GM19397 (cell line): Measurements from ENCODE around the gene TXNL4B.

Experiments used
- ATAC-seq: cut with Tn5 transposase; IDR thresholded peaks from one replicate; pipeline ENCODE4 v1.9.1; 2021; ENCODE audit warnings: mild to moderate bottlenecking, moderate library complexity; ENCODE audit not compliant: unreplicated experiment

TXNL4B gene

DNA sequence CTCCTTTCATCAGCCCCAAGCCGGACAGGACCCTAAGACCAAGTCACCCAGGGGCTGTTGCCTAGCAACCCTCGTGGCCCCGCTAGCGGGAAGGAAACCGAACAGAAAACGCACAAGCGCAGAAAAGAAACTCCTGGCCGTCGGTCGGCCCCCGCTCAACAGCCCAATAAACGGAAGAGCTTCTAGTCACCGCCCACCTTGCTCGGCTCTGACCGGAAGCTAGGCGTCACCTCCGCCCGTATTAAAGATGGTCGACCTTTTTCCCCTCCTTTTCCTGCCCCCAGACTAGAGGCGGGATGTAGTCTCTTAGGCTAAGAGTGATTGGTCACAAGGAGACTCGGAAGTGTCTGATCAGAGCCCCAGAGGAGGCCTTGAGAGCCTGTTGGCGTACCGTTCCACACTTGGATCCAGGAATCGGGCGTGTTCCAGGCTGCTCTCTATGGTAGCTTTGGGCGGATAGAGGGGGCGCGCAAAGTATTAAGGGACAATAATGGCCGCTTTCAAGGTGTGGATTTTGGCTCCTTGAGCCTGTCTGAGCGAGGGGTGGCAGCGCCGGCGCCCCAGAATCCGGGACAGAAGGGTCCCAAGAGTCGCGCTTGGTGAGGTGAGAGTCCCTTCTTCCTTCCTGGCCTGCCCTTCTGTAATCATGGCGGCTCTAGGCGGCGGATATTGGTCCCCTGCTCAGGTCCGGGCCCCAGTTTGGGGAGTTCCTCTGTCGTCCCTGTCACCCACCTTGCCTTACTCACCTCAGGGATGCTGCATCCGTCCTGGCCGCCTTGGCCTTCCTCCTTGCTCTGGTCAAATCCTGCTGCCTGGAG, at the start of gene TXNL4B, which contains the start of gene DHX38:
Gene TXNL4B (minus strand): TSS at position 173 of the 818 bp plus-strand sequence. CDS start 2,871 bp downstream, outside the sequence.
Gene DHX38 (plus strand): TSS at position 400 of the 818 bp plus-strand sequence. CDS start 2,311 bp downstream, outside the sequence.
- ATAC-seq: peak; percentile 96

DNA sequence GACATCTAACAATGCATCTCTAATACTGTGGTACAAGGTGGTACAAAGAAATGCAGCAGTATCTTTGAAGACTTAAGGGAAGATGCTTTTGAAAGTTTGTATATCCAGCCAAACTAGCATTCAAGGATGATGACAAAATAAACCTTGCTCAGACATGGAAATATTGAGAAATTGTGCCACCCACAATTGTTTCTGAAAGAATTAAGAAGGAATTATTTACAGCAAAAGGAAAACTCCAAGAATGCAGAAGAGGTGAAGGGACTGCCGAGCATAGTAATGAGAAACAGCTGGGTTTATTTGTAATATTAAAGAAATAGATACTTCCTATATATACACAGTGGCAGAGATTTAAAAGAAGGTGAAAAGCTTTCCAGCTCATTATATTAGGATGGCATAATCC, 49.1 kb upstream of the TXNL4B start:
- ATAC-seq: no peak

DNA sequence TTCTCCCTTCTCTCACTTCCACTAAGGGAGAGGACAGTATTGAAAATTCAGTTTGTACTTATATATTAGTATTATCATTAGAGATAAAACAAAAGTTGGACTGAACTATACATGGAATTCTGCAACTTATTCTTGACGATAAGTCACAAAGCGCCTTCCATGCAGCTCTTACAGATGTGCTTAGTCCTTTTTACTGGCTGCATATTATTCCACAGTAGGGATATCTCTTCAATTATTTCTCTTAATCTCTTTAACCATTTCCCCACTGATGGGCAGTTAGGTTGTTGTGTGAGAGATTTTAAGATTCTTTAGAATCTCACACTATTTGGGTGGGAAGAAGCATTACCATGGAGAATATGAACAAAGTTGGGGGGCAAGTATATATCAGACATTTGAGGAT, 46.5 kb upstream of the TXNL4B start:
- no peak for ATAC-seq

DNA sequence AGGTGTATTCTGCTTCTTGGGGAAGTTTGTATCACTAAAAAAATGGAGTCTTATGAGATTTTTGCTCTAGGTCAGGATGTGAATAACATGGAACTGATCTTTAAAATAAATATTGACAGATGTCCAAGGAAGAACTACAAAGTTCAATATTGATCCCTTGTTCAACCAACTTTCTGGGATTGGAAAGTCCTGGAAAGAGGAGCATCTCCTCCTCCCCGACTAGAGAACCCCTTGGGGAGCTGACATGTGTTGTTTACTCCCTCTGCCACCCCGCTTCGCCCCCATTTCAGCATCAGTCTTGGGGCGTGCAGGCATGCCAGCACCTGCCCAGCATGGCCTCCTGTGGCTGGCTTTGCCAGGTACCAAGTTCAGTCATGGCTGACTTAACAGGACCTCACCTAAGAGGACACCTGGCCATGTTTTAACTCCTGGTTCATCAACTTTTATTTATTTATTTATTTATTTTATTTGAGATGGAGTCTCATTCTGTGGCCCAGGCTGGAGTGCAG, 44.7 kb upstream of the TXNL4B start:
- no peak for ATAC-seq

DNA sequence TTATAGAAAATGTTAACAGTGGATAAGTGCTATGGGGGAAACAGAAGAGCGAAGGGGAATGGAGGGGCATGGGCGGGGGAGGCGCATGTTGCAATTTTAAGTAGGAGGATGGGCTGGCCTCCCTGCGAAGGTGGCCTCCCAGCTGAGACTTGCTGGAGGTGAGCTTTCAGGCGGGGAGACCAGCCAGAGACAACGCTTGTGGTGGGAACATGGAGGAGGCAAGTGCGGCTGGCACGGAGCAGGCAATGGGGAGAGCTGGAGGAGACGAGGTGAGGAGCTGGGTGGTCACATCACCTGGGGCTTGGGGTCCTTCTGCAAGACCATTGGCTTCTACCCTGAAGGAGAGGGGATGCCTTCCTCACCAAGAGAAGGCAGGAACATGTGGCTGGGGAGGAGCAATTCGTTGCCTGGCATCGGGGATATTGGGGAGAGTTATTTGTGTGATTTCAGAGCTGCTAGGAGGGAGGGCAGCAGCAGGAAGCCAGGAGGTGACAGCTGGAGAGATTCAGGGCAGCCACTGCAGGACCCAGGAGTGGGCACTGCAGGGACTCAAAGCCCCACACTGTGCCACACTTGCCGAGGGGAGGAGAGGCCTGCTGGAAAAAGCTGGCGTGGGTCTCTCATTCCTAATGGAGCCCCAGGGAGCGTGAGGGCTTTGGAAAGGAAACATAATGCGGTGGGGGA, 44.1 kb upstream of the TXNL4B start:
- ATAC-seq: no peak

DNA sequence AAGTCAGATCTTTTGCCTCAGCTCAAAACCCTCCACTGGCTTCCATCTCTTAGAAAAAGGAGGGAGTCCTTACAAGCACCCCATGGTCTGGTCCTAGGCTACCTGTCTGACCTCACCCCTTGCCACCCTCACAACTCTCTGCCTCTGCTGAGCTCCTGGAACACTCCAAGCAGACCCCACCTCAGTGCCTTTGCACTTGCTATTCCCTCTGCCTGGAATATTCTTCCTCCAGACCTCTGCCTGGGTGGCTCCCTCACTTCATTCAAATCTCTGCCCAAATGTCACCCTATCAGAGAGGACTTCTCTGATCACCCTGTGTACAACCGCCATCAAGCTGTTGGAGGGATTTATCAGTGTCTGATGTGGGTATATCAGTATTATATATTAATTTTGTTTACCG, 41.1 kb upstream of the TXNL4B start:
- ATAC-seq: no peak

DNA sequence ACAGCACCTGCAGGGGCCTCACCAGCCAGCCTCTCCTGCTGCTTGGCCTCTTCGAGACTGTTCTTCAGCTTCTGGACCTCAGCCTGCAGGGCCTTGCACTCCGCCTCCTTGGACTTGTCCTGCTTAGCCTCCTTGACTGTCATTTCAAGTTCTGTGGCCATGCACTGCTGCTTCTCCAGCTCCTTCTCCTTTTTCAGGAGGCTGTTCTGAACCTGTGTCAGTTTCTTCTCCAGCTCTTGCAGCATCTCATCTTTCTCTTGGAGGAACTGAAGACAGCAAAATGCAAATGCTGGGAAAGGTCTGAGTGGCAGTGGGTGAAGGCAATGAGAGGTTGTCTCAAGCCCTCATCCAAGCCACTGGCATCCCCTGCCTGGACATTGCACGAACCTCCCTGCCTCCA, 39.3 kb upstream of the TXNL4B start:
- ATAC-seq: no peak

DNA sequence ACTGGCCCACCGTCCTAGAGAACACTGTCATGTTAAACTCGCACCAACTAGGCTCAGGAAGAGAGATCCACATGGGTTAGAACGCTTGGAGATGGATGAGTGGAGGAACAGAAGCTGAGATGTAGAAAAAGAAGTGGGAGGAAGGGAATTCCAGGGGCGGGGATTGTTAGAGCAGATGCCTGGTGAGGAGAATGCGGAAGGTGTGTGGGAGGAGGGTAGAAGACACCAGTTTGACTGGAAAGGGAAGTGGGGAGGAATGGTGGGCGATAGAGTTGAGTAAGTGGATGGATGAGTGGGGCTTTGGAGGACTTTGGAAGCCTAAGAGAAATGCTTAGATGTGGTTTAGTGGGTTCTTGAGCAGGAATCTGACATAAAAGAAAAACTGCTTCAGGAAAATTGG, 37.6 kb upstream of the TXNL4B start:
- no peak for ATAC-seq

DNA sequence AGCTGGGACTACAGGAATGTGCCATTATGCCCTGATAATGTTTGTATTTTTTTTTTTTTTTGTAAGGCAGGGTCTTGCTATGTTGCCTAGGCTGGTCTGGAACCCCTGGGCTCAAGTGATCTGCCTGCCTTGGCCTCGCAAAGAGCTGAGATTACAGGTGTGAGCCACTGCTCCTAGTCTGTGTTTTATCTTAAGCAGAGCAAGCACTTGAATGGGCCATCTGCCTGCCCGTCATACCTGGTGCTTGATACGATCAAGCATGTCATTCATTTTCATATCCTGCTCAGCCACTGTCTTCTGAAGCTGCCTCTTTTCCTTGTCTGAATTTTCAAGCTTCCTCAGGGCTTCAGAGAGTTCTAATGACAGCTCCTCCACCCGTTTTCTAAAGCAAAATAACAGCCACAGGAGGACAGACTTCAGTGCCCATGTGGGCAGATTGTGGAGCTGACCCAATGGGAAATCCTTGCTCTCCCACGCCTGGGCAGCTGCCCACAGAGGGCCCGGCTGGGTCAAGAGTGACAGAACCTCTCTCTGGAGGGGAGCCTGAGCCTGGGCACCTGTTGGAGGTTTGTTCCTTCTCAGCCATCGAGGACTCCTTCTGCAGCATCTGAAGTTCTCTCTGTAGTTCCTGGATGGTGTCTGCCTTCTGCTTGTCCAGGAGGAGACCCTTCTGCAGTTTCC, 36.7 kb upstream of the TXNL4B start:
- no peak for ATAC-seq

DNA sequence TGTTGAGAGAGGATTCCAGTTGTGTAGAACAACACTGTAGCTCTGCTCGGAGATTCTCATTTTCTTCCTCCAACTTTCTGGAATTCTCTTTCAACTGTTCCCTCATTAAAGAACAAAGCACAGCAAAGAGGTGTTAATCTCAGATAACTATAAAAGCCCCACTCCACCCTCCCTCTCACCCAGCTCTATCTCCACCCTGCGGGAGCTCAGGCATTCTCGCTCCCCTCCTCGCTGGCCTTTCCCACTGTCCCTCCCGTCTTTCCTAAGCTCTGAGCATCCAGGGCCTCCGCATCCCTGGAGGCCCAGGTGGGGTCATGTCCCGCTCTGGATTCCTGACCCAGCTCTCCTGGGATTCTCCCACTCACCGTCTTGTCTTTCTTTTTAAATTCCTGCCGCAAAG, 35.3 kb upstream of the TXNL4B start:
- ATAC-seq: no peak

DNA sequence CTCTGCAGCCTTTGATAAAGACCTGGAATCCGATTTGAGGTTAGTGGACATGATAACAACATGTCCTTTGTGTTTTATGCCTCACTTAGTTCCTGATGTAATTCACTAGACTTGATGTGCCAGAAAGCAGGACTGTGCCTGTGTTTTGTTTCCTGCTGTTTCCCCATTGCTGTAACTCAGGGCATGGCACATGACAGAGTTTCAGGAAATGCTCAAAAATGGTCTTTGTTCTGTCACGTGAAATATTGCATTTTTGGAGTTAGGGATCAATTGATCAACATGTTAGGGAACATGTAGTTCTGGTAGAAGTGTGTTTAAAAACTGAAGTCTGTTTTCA, 33.0 kb upstream of the TXNL4B start:
- no peak for ATAC-seq

DNA sequence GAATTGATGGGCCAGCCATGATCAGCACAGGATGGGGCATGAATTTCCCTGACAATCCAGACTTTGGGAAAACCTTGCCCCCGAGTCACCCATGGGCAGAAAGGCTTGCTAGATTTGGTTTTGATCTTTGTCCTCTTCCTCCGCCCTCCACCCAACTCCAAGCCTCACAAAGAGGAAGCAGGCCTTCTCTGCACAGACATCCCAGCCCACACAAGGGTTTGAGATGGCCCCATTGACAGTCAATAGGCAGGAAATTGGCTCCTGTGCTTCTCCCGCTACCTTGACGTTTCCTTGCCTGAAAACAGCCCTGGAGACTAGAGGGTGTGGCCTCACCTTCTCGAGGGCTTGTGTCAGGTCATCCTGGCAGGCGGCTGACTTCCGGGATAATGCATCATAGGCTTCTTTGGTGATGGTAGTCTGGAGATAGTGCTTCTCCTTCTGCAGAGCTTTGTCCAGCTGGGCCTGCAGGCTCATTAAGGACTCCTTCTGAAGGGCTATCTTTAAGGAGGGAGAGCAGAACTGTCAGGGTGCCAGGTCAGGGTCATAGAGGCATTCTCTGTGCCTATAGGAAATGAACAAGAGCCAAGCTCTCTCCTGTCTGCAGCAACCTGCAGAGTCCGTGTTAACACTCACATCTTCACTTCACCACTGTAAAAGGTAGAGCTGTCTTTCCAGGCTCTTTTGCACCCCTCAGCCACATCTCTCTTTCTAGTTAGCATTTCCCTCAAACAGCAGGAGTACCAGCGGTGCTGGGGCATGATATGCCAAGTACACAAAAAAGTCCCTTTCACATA, 32.4 kb upstream of the TXNL4B start:
- no peak for ATAC-seq

DNA sequence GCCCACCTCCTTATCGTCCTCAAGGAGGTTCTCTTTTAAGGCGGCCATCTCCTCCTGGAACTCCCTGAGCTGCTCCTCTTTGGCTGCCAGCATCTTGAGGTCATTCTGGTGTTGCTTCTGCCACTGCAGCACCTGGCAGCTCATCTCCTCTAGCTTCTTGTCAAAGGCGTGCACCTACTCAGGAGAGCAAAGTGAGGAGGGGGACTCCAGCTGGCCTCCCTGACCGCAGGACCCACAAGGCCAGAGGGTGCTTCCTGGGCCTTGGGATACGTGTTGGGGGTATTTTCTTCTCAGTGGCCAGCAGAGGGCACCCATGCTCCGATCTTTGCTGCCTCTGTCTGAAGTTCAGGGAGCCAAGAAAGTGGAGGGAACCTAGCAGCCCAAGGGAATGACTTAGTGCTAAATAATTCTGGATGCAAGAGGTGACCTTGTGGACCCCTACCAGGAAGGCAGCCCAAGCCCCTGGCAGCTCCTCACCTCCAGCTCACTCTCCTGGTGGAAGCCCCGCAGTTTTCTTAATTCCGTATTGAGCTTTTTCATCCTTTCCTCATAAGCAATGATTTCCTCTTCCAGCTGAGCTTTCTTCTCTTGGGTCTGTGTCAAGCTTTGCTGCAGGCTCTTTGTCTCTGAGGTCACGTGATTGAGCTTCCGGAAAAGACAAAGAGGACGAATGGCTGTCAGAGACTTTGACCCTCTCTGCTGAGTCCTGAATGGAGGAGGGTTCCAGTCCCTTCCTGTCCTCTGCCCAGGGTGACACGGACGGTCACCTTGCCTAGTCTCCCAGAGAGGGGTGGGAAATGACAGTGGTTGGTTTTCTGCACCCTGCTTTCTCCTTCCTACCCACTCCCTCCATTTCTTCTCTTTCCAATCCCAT, 31.6 kb upstream of the TXNL4B start:
- no peak for ATAC-seq

DNA sequence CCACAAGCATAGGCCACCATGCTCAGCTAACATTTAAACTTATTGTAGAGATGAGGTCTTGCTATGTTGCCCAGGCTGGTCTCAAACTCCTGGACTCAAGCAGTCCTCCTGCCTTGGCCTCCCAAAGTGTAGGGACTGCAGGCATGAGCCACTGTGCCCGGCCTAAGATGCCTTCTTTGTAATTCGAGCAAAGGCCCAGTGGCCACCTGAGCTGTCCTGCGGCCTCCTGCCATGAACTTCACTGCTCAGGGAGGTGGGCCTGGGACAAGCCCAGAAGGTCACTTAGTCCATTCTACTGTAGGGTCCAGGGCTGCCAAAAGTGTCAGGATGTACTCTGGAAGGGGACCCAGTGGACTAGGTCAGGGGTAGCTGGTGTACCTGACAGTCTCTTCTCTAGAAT, 30.7 kb upstream of the TXNL4B start:
- no peak for ATAC-seq

DNA sequence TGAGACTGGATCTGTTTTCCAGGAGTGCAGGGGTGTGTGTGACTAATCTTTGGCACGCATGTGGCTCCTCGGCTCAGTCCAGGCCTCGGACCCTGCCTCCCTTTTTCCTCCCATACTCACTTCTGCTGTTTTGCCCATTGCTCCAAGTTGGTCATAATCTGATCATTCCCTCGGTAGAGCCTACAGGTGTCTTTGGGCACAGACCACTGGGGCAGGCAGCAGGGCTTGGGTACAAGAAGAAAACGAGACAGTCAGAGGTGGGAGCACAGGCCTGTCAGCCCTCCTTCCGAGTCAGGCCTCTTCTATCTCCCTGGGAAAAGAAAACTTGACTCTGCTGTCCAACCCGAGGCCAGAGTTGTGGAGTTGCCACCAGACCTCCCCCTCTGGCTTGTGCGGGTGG, 30.0 kb upstream of the TXNL4B start:
- ATAC-seq: no peak

DNA sequence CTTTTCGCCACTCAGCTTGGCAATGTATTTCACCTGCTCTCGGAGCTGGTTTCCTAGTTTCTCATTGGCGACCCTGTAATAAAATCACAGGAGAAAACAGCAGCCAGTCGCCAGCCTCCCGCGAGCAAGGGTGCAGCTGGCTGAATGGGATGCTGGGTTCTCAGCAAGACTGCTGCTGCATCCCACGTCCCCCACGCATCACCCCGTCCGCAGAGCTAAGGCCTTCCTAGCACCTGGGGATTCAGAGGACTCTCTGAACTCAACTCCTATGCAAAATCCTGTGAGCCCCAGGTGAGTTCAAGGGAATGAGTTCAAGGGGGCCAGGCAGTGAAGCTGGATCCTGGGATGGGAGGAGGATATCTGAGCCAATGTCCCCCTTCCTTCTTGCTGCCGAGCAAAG, 29.5 kb upstream of the TXNL4B start:
- no peak for ATAC-seq

DNA sequence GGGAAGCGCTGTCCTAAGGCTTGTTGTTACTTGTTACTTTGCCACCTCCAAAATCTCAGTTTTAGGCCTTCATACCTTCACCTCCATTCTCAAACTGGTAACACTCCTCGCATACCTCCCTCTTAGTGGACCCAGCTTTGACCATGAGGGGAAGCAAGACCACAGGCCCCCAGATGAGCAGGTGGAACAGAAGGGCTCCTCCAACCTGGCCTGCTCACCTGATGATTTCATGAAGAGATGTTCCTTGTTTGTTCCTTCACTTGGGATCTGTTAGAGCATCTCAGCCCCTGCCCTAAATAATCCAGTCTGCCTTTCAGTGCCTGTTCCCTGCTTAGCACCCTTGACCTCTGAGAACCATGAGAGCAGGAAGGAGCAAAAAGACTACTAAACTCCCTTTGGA, 28.9 kb upstream of the TXNL4B start:
- no peak for ATAC-seq

DNA sequence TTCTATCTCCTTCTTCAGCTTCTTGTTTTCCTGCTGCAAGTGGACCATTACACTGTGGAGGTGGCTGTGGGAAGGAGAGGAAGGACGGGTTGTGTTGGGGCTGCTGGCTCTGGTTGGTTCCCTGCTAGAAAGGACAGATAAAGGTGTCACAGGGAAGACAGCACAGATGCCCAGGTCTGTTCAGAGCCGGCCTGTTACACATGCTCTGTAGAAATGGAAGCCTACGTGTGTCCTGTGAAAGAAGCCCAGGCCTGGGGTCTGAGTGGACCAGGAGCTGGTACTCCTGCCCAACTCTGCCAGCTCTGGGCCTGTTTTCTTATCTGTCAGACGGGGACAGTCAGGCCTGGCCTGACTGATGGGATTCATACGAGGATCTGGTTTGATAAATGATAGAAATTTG, 26.6 kb upstream of the TXNL4B start:
- ATAC-seq: no peak

DNA sequence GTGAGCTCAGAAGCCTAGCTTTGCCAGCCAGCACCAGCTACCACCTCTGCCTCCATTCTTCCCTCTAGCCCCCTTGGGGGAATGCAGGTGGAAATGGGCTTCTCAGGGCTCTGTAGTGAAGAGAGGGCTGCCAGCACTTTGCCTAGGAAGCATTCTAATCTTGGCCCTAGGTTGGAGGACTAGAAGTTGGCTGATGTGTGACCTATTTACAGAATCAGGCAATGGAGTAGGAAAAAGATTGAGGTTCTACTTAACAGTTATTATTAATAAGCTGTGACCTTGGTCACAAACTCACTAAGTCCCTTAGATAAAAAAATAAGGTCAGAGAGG, 20.2 kb upstream of the TXNL4B start:
- no peak for ATAC-seq
